HG02885 (cell line): ENCODE results near the gene LRRC3.
"Not testable (repeated sequence)": the region's sequence is repeated elsewhere in the genome, so short reads cannot be mapped to it uniquely, and the experiment has no call there.

Experiments
- ATAC-seq: cut with Tn5 transposase; IDR thresholded peaks from one replicate; pipeline ENCODE4 v1.9.1; 2021; ENCODE audit warnings: mild to moderate bottlenecking; ENCODE audit not compliant: unreplicated experiment, poor library complexity

Gene LRRC3

GRCh38 chr21:44492567-44493385 is 37.5 kb downstream of the LRRC3 start:
- no peak for ATAC-seq

GRCh38 chr21:44494418-44494817 is 39.1 kb downstream of the LRRC3 start:
- no peak for ATAC-seq

- ATAC-seq: no peak
Observed at GRCh38 chr21:44494956-44495355, 39.6 kb downstream of the LRRC3 start.

- ATAC-seq: no peak
Observed at GRCh38 chr21:44495611-44496563, 40.6 kb downstream of the LRRC3 start.

GRCh38 chr21:44496564-44497550 is 41.5 kb downstream of the LRRC3 start:
- no peak for ATAC-seq

GRCh38 chr21:44497703-44498126 is 42.4 kb downstream of the LRRC3 start:
- no peak for ATAC-seq

GRCh38 chr21:44498280-44499210 is 43.2 kb downstream of the LRRC3 start:
- no peak for ATAC-seq

- ATAC-seq: no peak
Observed at GRCh38 chr21:44499211-44499560, 43.9 kb downstream of the LRRC3 start.

- no peak for ATAC-seq
Observed at GRCh38 chr21:44499631-44500030, 44.3 kb downstream of the LRRC3 start.

GRCh38 chr21:44500111-44500510 is 44.8 kb downstream of the LRRC3 start:
- ATAC-seq: no peak

- no peak for ATAC-seq
Observed at GRCh38 chr21:44502171-44502958, 47.1 kb downstream of the LRRC3 start.

GRCh38 chr21:44503006-44503889 is 47.9 kb downstream of the LRRC3 start:
- not testable (repeated sequence) for ATAC-seq

- ATAC-seq: no peak
Observed at GRCh38 chr21:44503901-44504399, 48.6 kb downstream of the LRRC3 start.

- ATAC-seq: no peak
Observed at GRCh38 chr21:44505673-44506278, 50.5 kb downstream of the LRRC3 start.

GRCh38 chr21:44506279-44507255 is 51.3 kb downstream of the LRRC3 start:
- ATAC-seq: no peak
